ENCODE results near the gene SPATA33. TPM values are rescaled to one million over a fixed set of nuclear protein-coding genes. Genes with fewer than 3 reads are reported as not detected.

Gene SPATA33
- total and polyA plus RNA-seq, 8 donors, result 9.9 to 15.7 (median 13.3) TPM

GRCh38 chr16:89617036-89617435 is 40.6 kb upstream of the SPATA33 start:
- peak overlapping the region in 1 of 2 donors; percentile 57 for H3K27ac ChIP-seq

GRCh38 chr16:89618109-89618998 is 39.3 kb upstream of the SPATA33 start:
- TF ChIP-seq, protein P1, sequence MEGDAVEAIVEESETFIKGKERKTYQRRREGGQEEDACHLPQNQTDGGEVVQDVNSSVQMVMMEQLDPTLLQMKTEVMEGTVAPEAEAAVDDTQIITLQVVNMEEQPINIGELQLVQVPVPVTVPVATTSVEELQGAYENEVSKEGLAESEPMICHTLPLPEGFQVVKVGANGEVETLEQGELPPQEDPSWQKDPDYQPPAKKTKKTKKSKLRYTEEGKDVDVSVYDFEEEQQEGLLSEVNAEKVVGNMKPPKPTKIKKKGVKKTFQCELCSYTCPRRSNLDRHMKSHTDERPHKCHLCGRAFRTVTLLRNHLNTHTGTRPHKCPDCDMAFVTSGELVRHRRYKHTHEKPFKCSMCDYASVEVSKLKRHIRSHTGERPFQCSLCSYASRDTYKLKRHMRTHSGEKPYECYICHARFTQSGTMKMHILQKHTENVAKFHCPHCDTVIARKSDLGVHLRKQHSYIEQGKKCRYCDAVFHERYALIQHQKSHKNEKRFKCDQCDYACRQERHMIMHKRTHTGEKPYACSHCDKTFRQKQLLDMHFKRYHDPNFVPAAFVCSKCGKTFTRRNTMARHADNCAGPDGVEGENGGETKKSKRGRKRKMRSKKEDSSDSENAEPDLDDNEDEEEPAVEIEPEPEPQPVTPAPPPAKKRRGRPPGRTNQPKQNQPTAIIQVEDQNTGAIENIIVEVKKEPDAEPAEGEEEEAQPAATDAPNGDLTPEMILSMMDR (IDR thresholded peaks at IDR 0.05), result no peak
- DNase-seq (no peak), ATAC-seq (no peak)
- Histone ChIP-seq H3K27ac (no peak overlapping the region), H3K4me1 (no peaks in the 10 kb centered on the region), H3K4me3 (no peak overlapping the region), H3K9me3 (no peaks in the 10 kb centered on the region), H3K27me3 (peaks cover 0 to 11% of the 10 kb centered on the region in 2 donors), H3K36me3 (no peaks in the 10 kb centered on the region)
- intact Hi-C loops (cut with DNase I), result no loop called here

More at GRCh38 chr16:89617036-89617435, 40.6 kb upstream of the SPATA33 start:
- Histone ChIP-seq H3K9me3 (no peaks in the 10 kb centered on the region), H3K4me1 (no peaks in the 10 kb centered on the region), H3K27me3 (peaks cover 0 to 11% of the 10 kb centered on the region in 2 donors), H3K4me3 (no peak overlapping the region), H3K36me3 (no peaks in the 10 kb centered on the region)
- TF ChIP-seq, protein P1 (IDR thresholded peaks at IDR 0.05), result no peak
- ATAC-seq, result no peak
- no peak for DNase-seq
- intact Hi-C loops (cut with DNase I), result no loop called here

- DNase-seq (peak in 1 of 4 donors; percentile 41), ATAC-seq (no peak)
- Histone ChIP-seq H3K9me3 (no peaks in the 10 kb centered on the region), H3K36me3 (no peaks in the 10 kb centered on the region), H3K4me1 (no peaks in the 10 kb centered on the region), H3K27me3 (peaks cover 0 to 8% of the 10 kb centered on the region in 2 donors), H3K27ac (no peak overlapping the region), H3K4me3 (no peak overlapping the region)
- intact Hi-C loops (cut with DNase I), result no loop called here
- TF ChIP-seq, protein P1 (IDR thresholded peaks at IDR 0.05), result no peak
Measured at GRCh38 chr16:89619840-89620239, 37.8 kb upstream of the SPATA33 start.

GRCh38 chr16:89620406-89620841 is 37.2 kb upstream of the SPATA33 start:
- Histone ChIP-seq H3K36me3 (no peaks in the 10 kb centered on the region), H3K9me3 (no peaks in the 10 kb centered on the region), H3K4me3 (no peak overlapping the region), H3K27me3 (peaks cover 0 to 2% of the 10 kb centered on the region in 2 donors), H3K27ac (no peak overlapping the region), H3K4me1 (no peaks in the 10 kb centered on the region)
- DNase-seq (no peak), ATAC-seq (no peak)
- intact Hi-C loops (cut with DNase I), result no loop called here
- TF ChIP-seq, protein P1 (IDR thresholded peaks at IDR 0.05), result no peak

DNA sequence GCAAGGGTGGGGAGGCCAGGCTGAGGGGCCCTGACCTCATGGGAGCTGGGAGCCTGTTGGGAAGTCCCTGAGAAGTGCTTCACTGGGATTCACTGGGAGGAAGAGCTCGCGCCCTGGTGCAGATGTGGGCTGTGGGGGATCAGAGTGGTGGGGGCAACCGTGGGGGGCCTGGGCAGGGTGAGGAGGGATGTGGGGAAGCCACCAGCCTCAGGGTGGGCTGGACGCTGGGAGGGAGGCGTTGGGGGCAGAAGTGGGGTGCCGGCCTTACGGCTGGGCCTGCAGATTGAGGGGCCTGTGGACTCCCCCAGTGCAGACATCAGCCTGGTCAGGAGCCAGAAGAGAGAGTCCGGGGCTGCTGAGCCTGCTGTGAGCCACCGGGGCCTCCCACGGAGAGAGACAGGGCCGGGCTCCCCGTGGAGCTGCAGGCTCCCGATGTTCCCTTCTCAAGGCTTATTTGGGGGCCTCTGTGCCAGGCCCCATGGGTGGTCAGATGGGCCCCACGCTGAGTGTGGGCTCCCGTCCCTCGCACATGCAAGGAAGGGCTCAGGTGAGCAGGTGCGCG is 36.4 kb upstream of the SPATA33 start:
- Histone ChIP-seq H3K27ac (no peak overlapping the region), H3K27me3 (no peaks in the 10 kb centered on the region), H3K4me1 (no peaks in the 10 kb centered on the region), H3K36me3 (no peaks in the 10 kb centered on the region), H3K9me3 (no peaks in the 10 kb centered on the region), H3K4me3 (no peak overlapping the region)
- TF ChIP-seq, protein P1 (IDR thresholded peaks at IDR 0.05), result no peak
- intact Hi-C loops (cut with DNase I), result no loop called here
- no peak for DNase-seq
- ATAC-seq, result no peak

Data from left lung (tissue), 10 donors.